OCI-LY1 (cell line): Measurements from ENCODE around the gene PSD.

Experiments used
- CTCF ChIP-seq: fragments of 200-600 bp; sonication (generic), shearing (Covaris generic); IDR thresholded peaks from 2 replicates; pipeline ENCODE4 v1.5.1; 2017; ENCODE audit warnings: mild to moderate bottlenecking, antibody characterized with exemption, low read length, moderate library complexity, mixed read lengths
- EZH2 ChIP-seq: fragments of 200-600 bp; sonication (generic), shearing (Covaris generic); IDR thresholded peaks from 2 replicates; pipeline ENCODE4 v1.8.0; 2017; ENCODE audit warnings: borderline replicate concordance, mixed run types, mild to moderate bottlenecking, antibody characterized with exemption, low read length, moderate library complexity, mixed read lengths

GRCh38 chr10:102455893-102456471 lies 37.4 kb upstream of the PSD start:
- TF ChIP-seq CTCF, result no peak
- no peak for TF ChIP-seq EZH2
